KMS-11 (cell line): ENCODE results near the gene TMEM169.
A peak's percentile ranks its signal among the peaks of the same experiment; 100 is the strongest.

Source experiments
- H2AFZ ChIP-seq: fragments of 200-600 bp; sonication (generic); 2 replicates; pipeline ENCODE4 v1.6.1; 2016; ENCODE audit warnings: antibody characterized with exemption, mixed run types, low read depth
- H3K27ac ChIP-seq: fragments of 200-600 bp; sonication (generic); 2 replicates; pipeline ENCODE4 v1.6.1; 2016; ENCODE audit warnings: mild to moderate bottlenecking, mixed run types
- H3K27me3 ChIP-seq: fragments of 200-600 bp; sonication (generic); 2 replicates; pipeline ENCODE4 v1.6.1; 2017; ENCODE audit warnings: mild to moderate bottlenecking, low read depth, mixed run types, moderate library complexity; ENCODE audit not compliant: insufficient read depth
- H3K36me3 ChIP-seq: fragments of 200-600 bp; sonication (generic); 2 replicates; pipeline ENCODE4 v1.6.1; 2017; ENCODE audit warnings: mild to moderate bottlenecking, mixed run types; ENCODE audit not compliant: insufficient read depth
- H3K4me1 ChIP-seq: fragments of 200-600 bp; sonication (generic); 2 replicates; pipeline ENCODE4 v1.6.1; 2016; ENCODE audit warnings: mild to moderate bottlenecking, low read depth, mixed run types; ENCODE audit not compliant: poor library complexity, severe bottlenecking
- H3K4me2 ChIP-seq: fragments of 200-600 bp; sonication (generic); 2 replicates; pipeline ENCODE4 v1.7.0; 2016; ENCODE audit warnings: mild to moderate bottlenecking, mixed run types
- H3K4me3 ChIP-seq: fragments of 200-600 bp; sonication (generic); IDR thresholded peaks from 2 replicates; pipeline ENCODE4 v1.6.1; 2017; ENCODE audit warnings: low read depth, low read length, mixed read lengths; ENCODE audit not compliant: insufficient read depth
- H3K79me2 ChIP-seq: fragments of 200-600 bp; sonication (generic); 2 replicates; pipeline ENCODE4 v1.6.1; 2016; ENCODE audit warnings: low read depth, mixed run types; ENCODE audit not compliant: insufficient read depth
- H3K9ac ChIP-seq: fragments of 200-600 bp; sonication (generic); 2 replicates; pipeline ENCODE4 v1.6.1; 2016; ENCODE audit warnings: mild to moderate bottlenecking, mixed run types
- H4K20me1 ChIP-seq: fragments of 200-600 bp; sonication (generic); 2 replicates; pipeline ENCODE4 v1.6.1; 2016; ENCODE audit warnings: mild to moderate bottlenecking, mixed run types; ENCODE audit not compliant: insufficient read depth
- CTCF ChIP-seq: fragments of 200-600 bp; sonication (generic); conservative IDR thresholded peaks from 2 replicates; pipeline ENCODE4 v1.6.1; 2017; ENCODE audit warnings: low read depth, mild to moderate bottlenecking, antibody characterized with exemption, low read length, moderate library complexity, mixed read lengths

Gene TMEM169

GRCh38 chr2:216146573-216146972 is 64.9 kb downstream of the TMEM169 start:
- H3K36me3 ChIP-seq = peaks cover 33% of the 10 kb centered on the region
- peaks cover 5% of the 10 kb centered on the region; the same call in 1 of the 2 replicates for H3K79me2 ChIP-seq
- H3K27me3 ChIP-seq = no peaks in the 10 kb centered on the region

GRCh38 chr2:216147172-216148131 is 65.7 kb downstream of the TMEM169 start:
- Histone ChIP-seq H3K79me2 (peaks cover 5% of the 10 kb centered on the region; the same call in 1 of the 2 replicates), H2AFZ (no peak overlapping the region), H3K27ac (peak overlapping the region; percentile 12; the same call in 1 of the 2 replicates), H3K4me1 (peaks cover 15% of the 10 kb centered on the region), H3K36me3 (peaks cover 25% of the 10 kb centered on the region; the same call in 1 of the 2 replicates), H3K4me3 (no peak overlapping the region), H4K20me1 (no peaks in the 10 kb centered on the region), H3K27me3 (no peaks in the 10 kb centered on the region), H3K9ac (no peak overlapping the region), H3K4me2 (no peak overlapping the region)
- TF ChIP-seq CTCF = no peak

More at GRCh38 chr2:216146573-216146972, 64.9 kb downstream of the TMEM169 start:
- no peak overlapping the region for H3K9ac ChIP-seq
- no peaks in the 10 kb centered on the region for H4K20me1 ChIP-seq
- H2AFZ ChIP-seq = no peak overlapping the region
- no peak overlapping the region for H3K27ac ChIP-seq
- no peak for TF ChIP-seq CTCF
- peaks cover 23% of the 10 kb centered on the region for H3K4me1 ChIP-seq
- H3K4me2 ChIP-seq = no peak overlapping the region
- H3K4me3 ChIP-seq = no peak overlapping the region

GRCh38 chr2:216148983-216149382 is 67.3 kb downstream of the TMEM169 start:
- Histone ChIP-seq H3K79me2 (peaks cover 5% of the 10 kb centered on the region; the same call in 1 of the 2 replicates), H3K27me3 (no peaks in the 10 kb centered on the region), H3K9ac (no peak overlapping the region), H3K36me3 (peaks cover 17% of the 10 kb centered on the region; the same call in 1 of the 2 replicates), H3K4me3 (no peak overlapping the region), H2AFZ (no peak overlapping the region), H3K27ac (no peak overlapping the region), H4K20me1 (no peaks in the 10 kb centered on the region), H3K4me2 (no peak overlapping the region), H3K4me1 (peaks cover 6% of the 10 kb centered on the region)
- TF ChIP-seq CTCF = no peak

GRCh38 chr2:216149741-216150140 is 68.0 kb downstream of the TMEM169 start:
- Histone ChIP-seq H3K4me3 (no peak overlapping the region), H3K36me3 (peaks cover 14% of the 10 kb centered on the region; the same call in 1 of the 2 replicates), H3K79me2 (peaks cover 5% of the 10 kb centered on the region; the same call in 1 of the 2 replicates), H3K27ac (no peak overlapping the region), H3K4me1 (peaks cover 6% of the 10 kb centered on the region), H2AFZ (no peak overlapping the region), H3K27me3 (no peaks in the 10 kb centered on the region), H4K20me1 (no peaks in the 10 kb centered on the region), H3K4me2 (no peak overlapping the region), H3K9ac (no peak overlapping the region)
- no peak for TF ChIP-seq CTCF
